AML-193 (cell line): ENCODE results near the gene RPS19BP1.
"Not testable (repeated sequence)": the region's sequence is repeated elsewhere in the genome, so short reads cannot be mapped to it uniquely, and the experiment has no call there.

Experiments used
- DNase-seq, 2 experiments: peaks; one replicate each; lab custom pipeline; 2025; lab: John Stamatoyannopoulos, UW

RPS19BP1 gene

DNA sequence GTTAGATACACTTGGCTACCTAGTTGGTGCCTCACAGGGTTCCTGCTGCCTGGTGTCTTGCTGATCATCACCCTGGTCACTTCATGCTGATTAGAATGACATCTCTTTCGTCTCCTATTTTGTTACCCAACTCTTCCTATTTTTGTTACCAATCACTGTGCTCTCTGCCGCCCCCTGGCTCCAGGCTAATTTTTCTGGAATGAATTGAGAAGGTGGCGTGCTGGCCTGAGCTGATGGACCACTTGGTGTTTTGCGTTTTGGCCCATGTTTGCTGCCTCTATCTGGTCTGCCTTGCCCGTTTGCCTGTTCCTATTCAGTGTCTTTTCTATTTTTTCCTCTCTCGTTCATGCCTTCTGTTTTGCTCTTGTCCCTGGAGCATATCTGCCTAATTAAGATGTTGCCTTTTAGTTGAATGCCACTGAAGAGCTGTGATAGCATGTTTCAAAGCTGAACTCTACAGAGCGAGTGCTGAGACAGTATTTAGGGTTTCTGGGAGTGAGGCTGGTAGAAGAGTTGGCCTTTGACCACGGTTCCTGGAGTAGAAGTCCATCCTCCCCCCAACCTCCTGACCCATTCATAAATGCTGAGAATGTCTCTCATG, 18.1 kb downstream of the RPS19BP1 start:
- peak; percentile 36 to 47 for DNase-seq

DNA sequence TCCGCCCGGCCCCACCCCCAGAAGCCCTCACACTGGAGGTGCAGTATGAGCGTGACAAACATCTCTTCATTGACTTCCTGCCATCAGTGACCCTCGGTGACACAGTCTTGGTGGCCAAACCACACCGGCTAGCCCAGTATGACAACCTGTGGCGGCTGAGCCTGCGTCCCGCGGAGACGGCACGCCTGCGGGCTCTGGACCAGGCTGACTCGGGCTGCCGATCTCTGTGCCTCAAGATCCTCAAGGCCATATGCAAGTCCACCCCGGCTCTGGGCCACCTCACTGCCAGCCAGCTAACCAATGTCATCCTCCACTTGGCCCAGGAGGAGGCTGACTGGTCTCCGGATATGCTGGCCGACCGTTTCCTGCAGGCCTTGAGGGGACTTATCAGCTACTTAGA, 18.8 kb downstream of the RPS19BP1 start:
- DNase-seq: no peak

DNA sequence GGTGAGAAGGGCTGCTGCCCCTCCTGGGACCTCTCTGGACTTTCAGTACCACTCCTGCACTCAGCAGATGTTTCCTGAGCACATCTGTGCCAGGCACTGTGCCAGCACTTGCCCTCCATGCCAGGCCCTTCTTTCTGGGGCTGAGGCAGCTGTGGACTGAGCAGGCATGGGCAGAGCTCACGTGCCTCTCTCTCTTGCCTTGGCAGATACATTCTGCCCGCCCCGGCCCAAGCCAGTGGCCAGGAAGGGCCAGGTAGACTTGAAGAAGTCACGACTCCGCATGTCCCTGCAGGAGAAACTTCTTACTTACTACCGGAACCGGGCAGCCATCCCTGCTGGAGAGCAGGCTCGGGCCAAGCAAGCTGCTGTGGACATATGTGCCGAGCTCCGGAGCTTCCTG, 20.5 kb downstream of the RPS19BP1 start:
- no peak for DNase-seq

DNA sequence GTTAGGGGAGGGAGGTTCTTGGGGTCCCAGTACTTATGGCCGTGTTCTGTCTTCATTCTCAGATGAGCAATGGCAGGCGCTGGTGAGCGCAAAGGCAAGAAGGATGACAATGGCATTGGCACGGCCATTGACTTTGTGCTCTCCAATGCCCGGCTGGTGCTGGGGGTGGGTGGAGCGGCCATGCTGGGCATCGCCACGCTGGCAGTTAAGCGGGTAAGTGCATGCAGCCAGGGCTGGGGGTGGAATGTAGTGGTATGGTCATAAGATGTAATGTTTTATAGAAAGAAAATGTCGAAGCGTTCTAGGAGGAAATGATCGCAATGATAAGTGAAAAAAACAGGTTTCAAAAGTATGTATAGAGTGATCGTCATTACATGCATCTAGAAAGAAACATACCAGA, 21.3 kb downstream of the RPS19BP1 start:
- no peak for DNase-seq

DNA sequence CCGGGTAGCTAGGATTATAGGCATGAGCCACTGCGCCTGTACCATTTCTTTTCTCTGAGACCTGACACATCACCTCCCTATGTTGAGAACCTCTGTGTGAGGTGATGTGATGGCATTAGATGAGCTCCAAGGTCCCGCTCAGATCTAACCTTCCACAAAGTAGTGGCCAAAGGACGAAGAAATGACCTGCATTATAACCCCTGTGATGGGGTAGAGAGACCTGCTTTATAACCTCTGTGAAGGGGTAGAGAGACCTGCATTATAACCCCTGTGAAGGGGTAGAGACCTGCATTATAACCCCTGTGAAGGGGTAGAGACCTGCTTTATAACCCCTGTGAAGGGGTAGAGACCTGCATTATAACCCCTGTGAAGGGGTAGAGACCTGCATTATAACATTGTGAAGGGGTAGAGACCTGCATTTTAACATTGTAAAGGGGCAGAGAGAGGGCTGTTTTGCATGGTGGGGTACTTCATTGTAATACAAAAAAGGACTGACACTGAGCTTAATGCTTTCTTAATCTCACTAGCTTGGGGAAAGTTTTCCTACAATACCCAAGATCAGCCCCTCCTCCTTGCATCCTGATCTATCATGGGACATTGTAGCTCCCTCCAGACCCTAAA, 21.9 kb downstream of the RPS19BP1 start:
- DNase-seq: no peak

DNA sequence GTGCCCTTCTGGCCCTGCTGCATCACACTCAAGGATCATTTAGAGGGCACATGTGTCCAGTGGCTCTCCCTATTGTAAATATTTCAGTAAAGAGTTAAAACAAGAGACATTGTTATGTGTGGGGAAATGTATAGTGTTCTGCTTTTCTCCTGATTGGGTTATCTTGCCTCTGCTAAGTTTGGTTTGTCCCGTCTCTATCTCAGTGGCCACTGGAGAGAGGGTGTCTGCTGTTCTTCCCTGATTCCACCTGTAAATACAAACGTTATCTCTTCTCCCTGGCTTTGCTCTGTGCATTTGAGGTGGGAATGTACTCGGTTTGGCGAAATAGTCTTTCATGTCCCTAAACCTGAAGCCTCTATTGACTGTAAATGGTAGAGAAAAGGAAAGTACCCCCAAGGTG, 24.2 kb downstream of the RPS19BP1 start:
- no peak for DNase-seq

DNA sequence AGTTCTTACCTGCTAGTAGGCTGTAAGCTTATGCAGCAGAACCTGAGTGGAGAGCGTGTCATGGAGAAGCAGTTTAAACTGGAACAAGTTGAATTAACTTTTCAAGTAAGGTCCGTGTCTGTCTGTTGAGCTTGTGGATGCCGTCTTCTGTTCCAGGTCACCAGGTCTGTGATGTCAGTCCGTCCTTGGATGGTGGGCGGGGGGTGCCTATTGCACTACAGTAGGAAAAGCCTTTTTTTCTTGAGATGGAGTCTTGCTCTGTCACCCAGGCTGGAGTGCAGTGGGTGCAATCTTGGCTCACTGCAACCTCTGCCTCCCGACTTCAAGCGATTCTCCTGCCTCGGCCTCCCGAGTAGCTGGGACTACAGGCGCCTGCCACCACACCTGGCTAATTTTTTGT, 25.5 kb downstream of the RPS19BP1 start:
- DNase-seq: not testable (repeated sequence)

DNA sequence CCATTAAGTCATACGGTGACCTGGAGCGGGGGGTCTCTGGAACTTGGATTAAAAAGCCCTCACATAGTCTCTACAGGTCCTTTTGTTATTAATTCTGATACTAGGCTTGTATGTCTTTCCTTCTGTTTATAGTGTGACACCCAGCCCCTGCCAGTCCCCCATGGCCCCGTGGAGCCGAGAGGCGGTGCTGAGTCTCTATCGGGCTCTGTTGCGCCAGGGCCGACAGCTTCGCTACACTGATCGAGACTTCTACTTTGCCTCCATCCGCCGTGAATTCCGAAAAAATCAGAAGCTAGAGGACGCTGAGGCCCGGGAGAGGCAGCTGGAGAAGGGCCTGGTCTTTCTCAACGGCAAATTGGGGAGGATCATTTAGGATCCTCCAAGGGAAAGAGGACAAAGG, 28.5 kb downstream of the RPS19BP1 start:
- no peak for DNase-seq

DNA sequence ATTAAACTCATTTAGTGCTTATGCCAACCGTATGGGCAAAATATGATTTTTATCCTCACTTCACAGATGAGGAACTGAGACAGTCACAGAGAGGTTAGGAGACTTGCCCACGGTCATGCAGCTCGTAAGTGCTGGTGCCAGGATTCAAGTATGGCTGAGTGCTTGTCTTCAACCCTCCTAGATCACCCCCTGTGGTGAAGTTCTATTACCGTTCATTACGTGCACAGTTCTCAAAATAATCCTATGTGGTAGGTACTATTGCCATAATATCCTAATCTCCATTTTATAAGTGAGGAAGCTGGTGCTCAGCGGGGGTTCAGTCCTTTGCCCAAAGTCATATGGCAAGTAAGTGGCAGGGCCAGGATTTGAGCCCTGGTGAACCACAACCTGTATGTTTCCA, 28.9 kb downstream of the RPS19BP1 start:
- no peak for DNase-seq

DNA sequence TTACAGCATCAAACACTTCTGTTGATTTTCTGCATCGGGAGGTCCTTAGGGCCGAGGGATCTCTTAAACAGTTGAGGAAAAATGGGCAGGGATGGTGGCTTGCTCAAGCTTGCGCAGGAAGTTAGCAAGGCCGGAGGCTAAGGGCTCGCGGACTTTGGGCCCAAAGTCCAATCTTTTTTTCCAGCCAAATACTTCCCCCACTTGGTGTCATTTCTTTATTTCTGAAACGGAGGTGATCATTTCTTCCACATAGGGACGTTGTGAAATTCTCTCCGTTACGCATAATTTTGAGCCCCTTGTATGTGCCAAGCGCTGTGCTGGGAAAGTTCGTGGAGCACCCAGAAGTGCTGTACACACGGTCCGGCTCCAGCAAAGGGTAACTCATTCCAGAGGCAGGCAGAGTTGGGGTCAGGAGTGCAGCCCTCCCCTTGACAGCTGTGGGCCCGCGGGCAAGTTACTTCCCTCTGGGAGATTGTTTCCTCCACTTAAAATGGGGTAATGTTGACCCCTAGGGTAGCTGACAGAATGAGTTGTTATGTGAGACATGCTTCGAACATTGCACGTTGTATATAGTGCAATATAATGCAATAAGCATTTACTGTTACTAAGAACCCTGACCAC, 29.6 kb downstream of the RPS19BP1 start:
- DNase-seq: peak; percentile 12 to 40

DNA sequence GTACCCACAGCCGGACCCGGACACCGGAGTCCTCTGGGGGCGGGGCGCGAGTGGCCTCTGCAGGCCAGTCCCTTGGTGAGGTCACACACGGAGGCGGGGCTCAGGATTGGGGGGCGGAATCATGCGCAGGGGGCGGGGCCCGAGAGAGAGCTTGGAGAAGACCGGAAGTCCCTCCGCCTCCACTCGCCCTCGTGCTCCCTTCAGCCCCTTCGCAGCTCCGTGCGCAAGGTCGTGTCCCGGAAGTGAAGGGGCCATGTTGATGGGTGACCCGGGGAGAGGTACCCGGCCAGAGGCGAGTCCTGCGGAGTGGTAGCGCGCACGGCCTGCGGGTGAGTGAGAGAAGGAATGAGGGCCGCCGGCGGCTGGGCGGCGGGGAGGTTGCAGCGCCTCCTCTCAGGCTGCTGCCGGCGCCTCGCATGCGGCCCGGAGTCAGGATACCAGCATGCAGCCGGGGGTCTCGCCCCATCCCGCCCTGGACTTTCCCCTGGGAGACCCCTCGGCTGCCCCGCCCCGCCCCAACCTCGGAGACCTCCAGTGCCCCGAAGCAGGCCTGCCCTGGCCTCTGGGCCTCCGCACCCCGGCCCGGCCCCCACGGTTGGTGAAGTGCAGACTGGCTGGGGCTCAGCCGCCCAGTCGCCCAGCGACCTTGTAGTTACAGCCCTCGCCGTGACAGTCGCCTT, 30.3 kb downstream of the RPS19BP1 start, which contains the start of gene MIEF1:
MIEF1 (plus strand) TSS at position 182 of the 680 bp plus-strand sequence. CDS start 9,005 bp downstream, outside the sequence.
- DNase-seq: peak; percentile 86 to 91

DNA sequence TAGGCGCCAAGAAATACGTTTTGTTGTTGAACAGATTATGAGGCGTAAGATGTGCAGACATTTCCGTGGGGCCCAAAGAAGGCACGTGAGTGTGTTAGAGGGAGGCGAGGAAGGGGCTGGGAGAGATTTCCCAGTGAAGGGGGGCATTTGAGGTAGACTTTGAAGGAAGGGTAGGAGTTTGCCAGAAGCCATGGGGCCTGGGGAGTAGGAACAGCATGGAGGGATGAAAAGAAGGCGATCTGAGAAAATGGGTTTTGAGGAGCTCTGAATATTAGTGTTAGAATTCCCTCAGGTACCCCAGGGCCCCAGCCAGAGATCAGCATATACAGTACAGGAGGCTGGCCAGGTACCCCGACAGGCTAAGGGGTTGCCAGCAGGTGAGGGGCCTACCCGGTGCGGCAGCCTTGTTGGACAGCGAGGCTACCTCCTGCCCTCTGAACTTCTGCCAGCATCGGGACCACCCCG, 30.9 kb downstream of the RPS19BP1 start:
- no peak for DNase-seq

DNA sequence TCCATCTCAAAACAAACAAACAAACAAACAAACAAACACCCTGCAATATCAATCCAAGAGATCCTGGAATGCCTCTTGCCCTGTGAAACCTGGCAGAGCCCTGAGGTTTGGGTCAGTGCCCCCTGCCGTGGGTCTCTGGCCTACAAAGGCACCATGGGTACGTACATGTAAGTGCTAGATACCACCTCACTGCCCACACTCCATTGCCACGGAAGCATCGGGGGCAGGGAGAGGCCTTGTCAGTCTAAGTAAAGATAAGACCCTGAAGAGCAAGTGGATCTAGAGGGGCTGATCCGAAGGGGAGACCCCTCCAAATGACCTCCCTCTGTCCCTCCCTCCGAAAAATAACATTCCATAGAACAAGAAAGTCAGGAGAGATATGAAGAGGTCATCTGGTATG, 32.4 kb downstream of the RPS19BP1 start:
- DNase-seq: no peak

DNA sequence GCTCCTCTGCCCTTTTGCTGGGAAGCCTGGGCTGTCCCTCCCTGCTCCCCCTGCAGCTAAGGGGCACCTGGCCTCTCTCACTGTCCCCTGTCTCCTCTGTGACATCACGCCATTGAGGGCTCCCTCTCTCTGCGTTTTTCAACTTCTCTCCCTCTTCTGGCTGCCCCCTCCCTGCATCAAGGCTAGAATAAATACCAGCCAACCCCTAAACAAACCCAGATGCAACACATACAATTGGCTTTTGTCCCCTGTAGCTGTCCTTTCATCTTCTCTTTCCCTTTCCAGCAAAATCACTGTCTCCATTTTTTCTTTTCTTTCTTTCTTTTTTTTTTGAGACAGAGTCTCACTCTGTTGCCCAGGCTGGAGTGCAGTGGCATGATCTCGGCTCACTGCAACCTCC, 33.7 kb downstream of the RPS19BP1 start:
- no peak for DNase-seq

DNA sequence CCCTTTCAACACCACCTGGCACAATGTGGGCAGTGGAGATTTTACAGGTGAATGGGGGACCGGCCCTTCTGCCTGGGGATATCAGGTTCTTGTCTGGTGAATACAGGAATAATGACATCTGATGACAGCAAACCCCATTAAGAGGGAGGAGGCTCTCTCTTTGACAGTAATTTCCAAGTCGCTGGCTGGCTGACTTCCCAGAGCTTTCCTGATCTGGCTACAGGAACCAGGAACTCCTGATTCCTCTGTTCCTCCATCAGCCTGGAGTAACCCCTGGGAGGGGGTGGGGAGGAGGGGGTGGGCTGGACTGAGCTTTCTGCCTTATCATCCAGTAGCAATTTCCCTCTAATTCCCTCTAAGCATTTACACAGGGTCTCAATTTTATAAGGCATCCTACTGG, 34.2 kb downstream of the RPS19BP1 start:
- no peak for DNase-seq

DNA sequence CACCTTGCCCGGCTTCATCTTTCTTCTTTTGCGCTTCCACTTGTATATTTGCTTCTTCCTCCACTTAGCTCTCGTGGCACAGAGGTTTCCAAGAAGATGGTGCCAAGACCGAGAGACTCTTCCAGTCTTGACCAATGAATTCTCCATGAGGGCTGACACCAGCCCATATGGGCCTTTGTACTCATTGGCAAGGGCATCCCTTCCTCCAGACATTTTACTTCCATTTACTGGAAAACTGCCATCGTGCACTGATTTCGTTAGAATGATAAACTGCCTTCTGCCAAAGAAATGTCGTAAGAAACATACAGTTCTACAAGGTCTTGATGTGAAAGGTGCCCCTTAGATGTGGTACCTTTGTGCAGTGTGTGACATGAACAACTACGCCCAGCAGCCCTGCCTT, 35.1 kb downstream of the RPS19BP1 start:
- no peak for DNase-seq

DNA sequence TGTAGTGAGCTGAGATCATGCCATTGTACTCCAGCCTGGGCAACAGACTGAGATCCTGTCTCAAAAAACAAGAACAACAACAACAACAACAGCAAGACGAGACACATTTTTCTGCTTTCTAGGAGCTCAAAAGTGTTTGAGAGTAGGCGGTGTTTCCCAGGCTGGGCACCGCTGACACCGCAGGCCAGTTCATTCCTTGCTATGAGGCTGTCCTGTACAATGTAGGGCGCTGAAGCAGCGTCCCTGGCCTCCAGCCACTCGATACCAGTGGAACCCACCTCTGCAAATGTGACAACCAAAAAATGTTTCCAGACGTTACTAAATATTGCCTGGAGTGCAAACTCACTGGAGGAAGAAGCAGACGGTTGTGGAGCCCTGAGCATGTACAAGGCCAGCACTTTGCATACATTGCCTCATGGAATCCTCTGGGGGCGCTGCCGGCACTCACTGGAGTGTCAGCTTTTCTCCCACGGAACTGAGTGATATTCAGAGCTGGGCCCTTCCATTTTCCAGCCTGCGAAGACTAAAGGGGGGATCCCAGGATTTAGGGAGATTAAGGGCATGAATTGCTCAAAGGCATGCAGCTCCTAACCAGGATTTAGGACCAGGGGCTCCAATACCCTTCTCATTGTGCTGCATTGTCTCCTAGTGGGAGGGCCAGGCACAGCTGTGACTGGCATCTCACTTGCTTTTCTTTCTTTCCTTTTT, 36.3 kb downstream of the RPS19BP1 start:
- peak; percentile 82 for DNase-seq

DNA sequence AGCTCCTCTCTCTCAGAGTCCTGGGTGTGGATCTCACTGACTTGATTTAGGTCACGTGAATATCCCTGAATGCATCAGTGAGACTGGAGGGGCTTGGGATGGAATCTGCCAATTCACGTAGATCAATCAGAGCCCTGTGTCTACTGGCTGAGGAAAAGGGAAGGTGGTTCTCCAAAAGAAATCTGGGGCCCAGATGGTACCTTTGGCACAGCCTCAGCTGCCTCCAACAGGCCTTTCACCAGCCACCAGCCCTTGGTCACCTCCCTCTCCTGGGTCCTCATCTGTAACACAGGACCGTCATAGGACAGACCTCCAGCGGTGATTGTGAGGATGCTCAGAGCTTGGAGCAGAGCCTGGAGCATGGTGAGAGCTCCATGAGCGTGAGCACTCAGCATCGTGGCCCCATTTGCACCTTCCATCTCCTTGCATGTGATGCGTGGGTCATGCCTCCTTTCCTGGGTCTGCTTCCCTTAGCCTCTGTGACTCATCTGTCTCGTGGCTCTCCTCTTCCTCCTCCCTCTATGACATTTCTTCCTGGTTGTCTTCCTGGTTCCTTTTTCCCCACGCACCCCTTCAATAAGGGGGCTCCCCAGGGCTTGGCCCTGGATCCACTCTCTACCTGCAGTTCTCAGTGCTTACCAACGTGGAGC, 38.0 kb downstream of the RPS19BP1 start:
- DNase-seq: peak; percentile 9 to 14

DNA sequence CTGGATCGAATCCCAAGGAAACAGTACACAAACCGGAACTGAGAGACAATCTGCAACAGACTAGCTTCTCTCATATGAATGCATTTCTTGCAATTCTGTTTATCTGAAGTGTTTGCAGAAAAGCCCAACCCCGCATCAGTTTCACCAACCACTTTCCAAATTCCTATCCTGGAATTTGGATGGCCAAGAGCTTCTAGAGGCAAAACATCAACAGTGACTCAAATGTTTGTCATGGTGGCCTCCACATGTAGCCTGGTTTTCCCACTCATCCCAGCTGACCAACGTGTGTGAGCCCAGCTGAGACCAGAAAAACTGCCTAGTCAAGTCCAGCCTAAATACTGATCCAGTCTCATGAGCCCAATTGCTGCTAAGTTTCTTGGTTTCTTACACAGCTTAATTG, 38.8 kb downstream of the RPS19BP1 start:
- DNase-seq: no peak

DNA sequence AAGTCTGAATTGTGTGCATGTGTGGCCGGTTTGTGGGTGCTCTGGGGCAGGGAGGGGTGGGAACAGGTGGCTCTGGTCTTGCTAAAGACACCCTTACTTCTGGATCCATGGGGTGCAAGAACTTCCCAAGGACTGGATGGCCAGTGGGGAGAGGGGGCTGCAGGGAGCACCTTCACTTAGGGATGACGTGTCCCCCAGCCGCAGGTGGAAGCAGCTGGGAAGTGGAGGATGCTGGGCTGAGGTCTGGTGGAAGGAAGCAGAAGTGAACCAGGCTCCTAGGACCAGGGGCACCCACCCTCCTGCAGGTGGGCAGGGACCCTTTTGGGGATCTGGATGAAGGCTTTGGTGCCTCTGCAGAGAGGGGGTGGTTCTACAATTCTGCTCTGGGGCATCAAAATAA, 40.4 kb downstream of the RPS19BP1 start:
- DNase-seq: no peak

DNA sequence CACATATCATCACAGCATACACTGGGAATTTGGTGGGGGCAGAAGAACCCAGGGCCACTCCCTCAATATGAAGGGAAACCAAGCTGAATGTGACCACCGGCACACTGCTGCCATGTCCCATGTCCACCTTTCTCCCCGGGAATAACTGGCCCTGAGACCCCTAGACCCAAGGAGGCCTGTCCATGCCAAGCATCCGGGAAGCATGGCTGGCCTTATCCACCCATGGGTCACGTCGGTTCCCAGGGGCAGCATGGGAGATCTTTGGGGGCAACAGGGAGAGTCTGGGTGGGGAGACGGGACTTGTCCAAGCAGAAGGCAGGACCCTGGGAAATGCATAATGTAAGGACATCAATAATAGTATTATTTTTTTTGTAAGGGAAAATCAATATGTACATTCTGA, 40.9 kb downstream of the RPS19BP1 start:
- DNase-seq: no peak
